SK-N-MC (cell line): ENCODE results near the gene CDC42EP4.

Source experiments
- EZH2 ChIP-seq: fragments of 200-600 bp; sonication (generic); IDR thresholded peaks from one replicate; pipeline ENCODE4 v1.6.1; 2017; ENCODE audit warnings: antibody characterized with exemption
- FOXP2 ChIP-seq: optimal IDR thresholded peaks from 2 replicates; pipeline ENCODE3; 2011; ENCODE audit warnings: mild to moderate bottlenecking, moderate library complexity; ENCODE audit not compliant: insufficient read depth; ENCODE audit errors: extremely low read length, control extremely low read depth
- POLR2AphosphoS5 ChIP-seq: IDR thresholded peaks from 2 replicates; pipeline ENCODE4 v1.6.1; 2012; ENCODE audit warnings: mild to moderate bottlenecking, low read depth, low read length, borderline replicate concordance

GRCh38 chr17:73268582-73269328 lies 43.0 kb downstream of the CDC42EP4 start:
- no peak for TF ChIP-seq POLR2AphosphoS5
- TF ChIP-seq EZH2: no peak
- no peak for TF ChIP-seq FOXP2
